GM12875 (cell line): Measurements from ENCODE around the gene CREB3L2.

Experiments used
- H3K4me3 ChIP-seq: one replicate; pipeline ENCODE4 v1.5.1; 2011; ENCODE audit warnings: low read depth, low read length, control low read depth
- CTCF ChIP-seq: IDR thresholded peaks from 2 replicates; pipeline ENCODE4 v1.5.1; 2011; ENCODE audit warnings: low read depth, mild to moderate bottlenecking, control low read depth, inconsistent platforms, low read length, moderate library complexity, borderline replicate concordance; ENCODE audit not compliant: insufficient read depth

CREB3L2 gene

GRCh38 chr7:137847568-137848050 is 154.3 kb downstream of the CREB3L2 start:
- no peak for TF ChIP-seq CTCF
- peak overlapping the region; percentile 23 for H3K4me3 ChIP-seq

- no peak for TF ChIP-seq CTCF
- peak within 1 kb of the TSS; percentile 23 for H3K4me3 ChIP-seq
Observed at GRCh38 chr7:137846827-137847567, 154.9 kb downstream of the CREB3L2 start, which contains the start of gene DGKI. TSS of gene DGKI (minus strand) at chr7:137846974.

GRCh38 chr7:137846549-137846826 is 155.4 kb downstream of the CREB3L2 start:
- H3K4me3 ChIP-seq = peak overlapping the region; percentile 6
- TF ChIP-seq CTCF = no peak

GRCh38 chr7:137844677-137845425 is 157.0 kb downstream of the CREB3L2 start:
- no peak overlapping the region for H3K4me3 ChIP-seq
- no peak for TF ChIP-seq CTCF

GRCh38 chr7:137839903-137840779 is 161.7 kb downstream of the CREB3L2 start:
- TF ChIP-seq CTCF = no peak
- no peak overlapping the region for H3K4me3 ChIP-seq

GRCh38 chr7:137838706-137839315 is 163.1 kb downstream of the CREB3L2 start:
- TF ChIP-seq CTCF = no peak
- H3K4me3 ChIP-seq = no peak overlapping the region
